ENCODE results near the gene PMP22. TPM values are rescaled to one million over a fixed set of nuclear protein-coding genes. Genes with fewer than 3 reads are reported as not detected.
"Not testable (repeated sequence)": the region's sequence is repeated elsewhere in the genome, so short reads cannot be mapped to it uniquely, and the experiment has no call there.

PMP22 gene
- total RNA-seq, 4 donors from 2014 or later = 104 to 246 (median 155) TPM

- H3K27me3 ChIP-seq = no peaks in the 10 kb centered on the region
- H3K36me3 ChIP-seq = no peaks in the 10 kb centered on the region
- H3K27ac ChIP-seq = no peak overlapping the region
- TF ChIP-seq POLR2A (IDR thresholded peaks at IDR 0.05) = no peak
- TF ChIP-seq, protein P1, sequence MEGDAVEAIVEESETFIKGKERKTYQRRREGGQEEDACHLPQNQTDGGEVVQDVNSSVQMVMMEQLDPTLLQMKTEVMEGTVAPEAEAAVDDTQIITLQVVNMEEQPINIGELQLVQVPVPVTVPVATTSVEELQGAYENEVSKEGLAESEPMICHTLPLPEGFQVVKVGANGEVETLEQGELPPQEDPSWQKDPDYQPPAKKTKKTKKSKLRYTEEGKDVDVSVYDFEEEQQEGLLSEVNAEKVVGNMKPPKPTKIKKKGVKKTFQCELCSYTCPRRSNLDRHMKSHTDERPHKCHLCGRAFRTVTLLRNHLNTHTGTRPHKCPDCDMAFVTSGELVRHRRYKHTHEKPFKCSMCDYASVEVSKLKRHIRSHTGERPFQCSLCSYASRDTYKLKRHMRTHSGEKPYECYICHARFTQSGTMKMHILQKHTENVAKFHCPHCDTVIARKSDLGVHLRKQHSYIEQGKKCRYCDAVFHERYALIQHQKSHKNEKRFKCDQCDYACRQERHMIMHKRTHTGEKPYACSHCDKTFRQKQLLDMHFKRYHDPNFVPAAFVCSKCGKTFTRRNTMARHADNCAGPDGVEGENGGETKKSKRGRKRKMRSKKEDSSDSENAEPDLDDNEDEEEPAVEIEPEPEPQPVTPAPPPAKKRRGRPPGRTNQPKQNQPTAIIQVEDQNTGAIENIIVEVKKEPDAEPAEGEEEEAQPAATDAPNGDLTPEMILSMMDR (IDR thresholded peaks at IDR 0.05) = no peak
- H3K4me1 ChIP-seq = no peaks in the 10 kb centered on the region
- intact Hi-C loops (cut with DNase I; ENCODE audit: low total_unique reads) = no loop called here
- no peak for DNase-seq
- H3K4me3 ChIP-seq = no peak overlapping the region
- no peaks in the 10 kb centered on the region for H3K9me3 ChIP-seq
Measured at GRCh38 chr17:15233971-15234370, 31.2 kb downstream of the PMP22 start.

DNA sequence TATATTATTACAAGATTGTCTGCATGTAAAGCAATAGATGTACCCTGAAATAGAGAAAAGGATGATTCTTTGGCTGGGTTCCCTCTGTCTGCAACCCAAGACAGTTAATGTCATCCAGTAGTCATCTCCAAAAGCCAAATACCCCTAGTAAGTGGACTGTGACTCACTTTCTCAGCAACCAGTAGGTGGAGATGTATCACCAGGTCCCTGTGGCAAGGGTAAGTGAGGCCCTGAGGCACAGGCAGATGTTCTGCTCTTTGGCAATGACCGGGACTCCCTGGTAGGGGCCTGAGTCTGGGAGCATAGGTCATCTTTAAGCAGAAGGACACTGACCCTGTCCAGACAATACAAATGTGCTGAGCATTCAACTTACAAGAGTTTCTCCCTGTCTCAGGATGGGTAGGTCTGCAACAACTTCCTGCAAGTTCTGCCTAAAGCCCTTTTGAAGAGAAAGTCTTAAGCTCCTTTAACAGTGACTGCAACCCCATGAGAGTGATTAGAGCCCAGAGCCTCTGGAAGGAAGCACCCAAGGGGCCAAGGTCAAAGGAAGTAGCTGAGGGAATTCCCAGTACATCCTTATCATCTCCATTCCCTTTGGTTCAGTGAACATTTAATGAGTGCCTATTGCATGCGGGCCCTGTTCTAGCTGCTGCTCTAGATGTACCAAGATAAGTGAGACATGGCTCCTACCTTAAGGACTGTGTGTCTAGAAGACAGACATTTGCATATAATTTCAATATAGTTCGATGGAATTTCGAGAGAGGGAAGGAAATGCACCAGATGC is 31.9 kb downstream of the PMP22 start:
- no peak for TF ChIP-seq POLR2A (IDR thresholded peaks at IDR 0.05)
- TF ChIP-seq, protein P1 (IDR thresholded peaks at IDR 0.05) = no peak
- DNase-seq = no peak
- Histone ChIP-seq H3K4me3 (no peak overlapping the region), H3K36me3 (no peaks in the 10 kb centered on the region), H3K4me1 (no peaks in the 10 kb centered on the region), H3K27ac (no peak overlapping the region), H3K9me3 (no peaks in the 10 kb centered on the region), H3K27me3 (no peaks in the 10 kb centered on the region)
- intact Hi-C loops (cut with DNase I; ENCODE audit: low total_unique reads) = no loop called here

DNA sequence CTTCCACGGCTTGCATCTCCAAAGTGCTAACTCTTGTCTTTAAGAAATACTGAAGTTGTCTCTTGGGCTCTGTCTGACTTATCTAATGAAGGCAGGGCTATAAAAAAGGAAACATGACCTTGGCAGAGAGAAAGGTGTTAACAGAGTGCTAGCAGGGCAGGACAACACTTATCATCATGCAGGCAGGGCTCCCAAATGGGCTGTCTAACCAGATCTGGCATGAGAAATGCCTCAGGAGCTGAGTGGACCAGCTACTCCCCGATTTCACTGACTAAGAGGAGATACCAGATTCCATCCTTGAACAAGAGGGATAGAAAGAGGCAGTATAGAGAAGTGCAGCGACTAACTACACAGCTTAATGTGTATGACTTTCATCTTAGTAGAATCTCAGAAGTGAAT is 32.6 kb downstream of the PMP22 start:
- Histone ChIP-seq H3K36me3 (no peaks in the 10 kb centered on the region), H3K4me1 (no peaks in the 10 kb centered on the region), H3K9me3 (no peaks in the 10 kb centered on the region), H3K4me3 (no peak overlapping the region), H3K27me3 (no peaks in the 10 kb centered on the region), H3K27ac (no peak overlapping the region)
- DNase-seq = no peak
- intact Hi-C loops (cut with DNase I; ENCODE audit: low total_unique reads) = no loop called here
- TF ChIP-seq, protein P1 (IDR thresholded peaks at IDR 0.05) = no peak
- no peak for TF ChIP-seq POLR2A (IDR thresholded peaks at IDR 0.05)

DNA sequence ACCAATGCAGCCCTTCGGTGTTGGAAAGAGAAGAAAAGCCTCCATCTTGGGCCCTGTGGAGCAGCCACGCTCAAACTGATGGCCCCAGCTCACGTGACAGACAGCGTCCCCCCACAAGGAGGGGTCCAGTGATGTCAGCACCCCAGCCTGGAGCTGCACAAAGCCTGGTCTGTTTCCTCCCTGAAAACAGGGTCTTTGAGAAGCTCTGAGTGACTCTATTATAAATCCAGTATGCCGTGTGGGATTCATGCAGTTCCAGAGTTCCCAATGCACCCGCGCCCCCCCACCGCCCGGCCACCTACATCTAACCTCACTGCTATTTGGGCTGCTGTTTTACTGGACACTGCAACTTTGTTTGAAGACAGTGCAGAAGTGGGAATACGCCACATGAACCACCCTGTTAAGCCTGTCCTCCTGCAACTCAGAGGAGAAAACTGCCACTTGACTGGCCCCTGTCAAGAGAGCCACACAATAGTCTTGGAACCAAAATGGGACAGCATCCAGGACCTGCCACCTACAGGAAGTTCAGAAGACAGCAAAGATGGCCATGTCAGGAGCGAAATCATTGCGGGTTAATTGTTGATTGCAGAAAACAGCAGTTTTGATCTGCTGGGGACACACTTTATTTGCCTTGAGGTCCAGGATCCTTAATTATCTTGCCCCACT is 33.1 kb downstream of the PMP22 start:
- TF ChIP-seq, protein P1 (IDR thresholded peaks at IDR 0.05) = no peak
- TF ChIP-seq POLR2A (IDR thresholded peaks at IDR 0.05) = no peak
- no peaks in the 10 kb centered on the region for H3K4me1 ChIP-seq
- intact Hi-C loops (cut with DNase I; ENCODE audit: low total_unique reads) = no loop called here
- no peak overlapping the region for H3K4me3 ChIP-seq
- no peak overlapping the region for H3K27ac ChIP-seq
- H3K27me3 ChIP-seq = no peaks in the 10 kb centered on the region
- no peaks in the 10 kb centered on the region for H3K9me3 ChIP-seq
- no peaks in the 10 kb centered on the region for H3K36me3 ChIP-seq
- DNase-seq = no peak

DNA sequence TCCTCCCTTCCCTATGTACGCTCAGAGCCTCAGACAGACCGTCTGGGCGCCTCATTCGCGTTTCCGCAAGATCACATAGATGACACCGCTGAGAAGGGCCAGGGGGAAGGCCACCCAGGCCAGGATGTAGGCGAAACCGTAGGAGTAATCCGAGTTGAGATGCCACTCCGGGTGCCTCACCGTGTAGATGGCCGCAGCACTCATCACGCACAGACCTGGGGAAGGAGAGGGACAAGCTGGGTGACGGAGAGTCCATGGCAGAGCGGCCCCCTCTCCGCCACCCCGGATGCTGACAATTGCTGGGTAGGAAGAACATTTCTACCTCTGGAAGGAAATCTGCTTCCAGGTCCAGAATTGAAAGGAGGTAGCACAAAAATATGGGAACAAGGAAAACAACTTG is 34.3 kb downstream of the PMP22 start:
- no peaks in the 10 kb centered on the region for H3K36me3 ChIP-seq
- TF ChIP-seq, protein P1 (IDR thresholded peaks at IDR 0.05) = no peak
- no peak for TF ChIP-seq POLR2A (IDR thresholded peaks at IDR 0.05)
- intact Hi-C loops (cut with DNase I; ENCODE audit: low total_unique reads) = no loop called here
- no peaks in the 10 kb centered on the region for H3K27me3 ChIP-seq
- no peak for DNase-seq
- no peak overlapping the region for H3K27ac ChIP-seq
- H3K9me3 ChIP-seq = no peaks in the 10 kb centered on the region
- no peaks in the 10 kb centered on the region for H3K4me1 ChIP-seq
- no peak overlapping the region for H3K4me3 ChIP-seq

- H3K4me1 ChIP-seq; H3K4me3 ChIP-seq; H3K9me3 ChIP-seq; intact Hi-C loops (cut with DNase I; ENCODE audit: low total_unique reads); H3K27me3 ChIP-seq; DNase-seq; H3K27ac ChIP-seq; H3K36me3 ChIP-seq: not testable (repeated sequence)
Measured at GRCh38 chr17:15221827-15222226, 43.3 kb downstream of the PMP22 start.

Data from uterus (tissue), 4 donors.